Osteocyte (in vitro differentiated cells): ENCODE data around the gene BBS4. TPM values are rescaled to one million over a fixed set of nuclear protein-coding genes. Genes with fewer than 3 reads are reported as not detected.
A peak's percentile ranks its signal among the peaks of the same experiment; 100 is the strongest.

Experiments
- DNase-seq: peaks from one replicate; pipeline ENCODE4 v3.0.0; 2021; ENCODE audit warnings: mixed read lengths; ENCODE audit not compliant: unreplicated experiment; ENCODE audit errors: extremely low spot score
- H3K27ac Mint-ChIP-seq: one replicate; pipeline ENCODE4 v1.8.0; 2021; ENCODE audit warnings: mild to moderate bottlenecking, mixed read lengths; ENCODE audit not compliant: unreplicated experiment
- H3K27me3 Mint-ChIP-seq: one replicate; pipeline ENCODE4 v1.8.0; 2021; ENCODE audit warnings: mixed read lengths; ENCODE audit not compliant: unreplicated experiment
- H3K36me3 Mint-ChIP-seq: one replicate; pipeline ENCODE4 v1.8.0; 2021; ENCODE audit warnings: mixed read lengths; ENCODE audit not compliant: unreplicated experiment
- H3K4me1 Mint-ChIP-seq: one replicate; pipeline ENCODE4 v1.8.0; 2021; ENCODE audit warnings: mixed read lengths; ENCODE audit not compliant: unreplicated experiment
- H3K4me3 Mint-ChIP-seq: one replicate; pipeline ENCODE4 v1.8.0; 2021; ENCODE audit warnings: mild to moderate bottlenecking, moderate library complexity, mixed read lengths; ENCODE audit not compliant: unreplicated experiment
- H3K9me3 Mint-ChIP-seq: one replicate; pipeline ENCODE4 v1.8.0; 2021; ENCODE audit warnings: mixed read lengths; ENCODE audit not compliant: unreplicated experiment
- CTCF ChIP-seq: fragments of 200-600 bp; sonication (generic); IDR thresholded peaks from 2 replicates; pipeline ENCODE4 v1.5.0; 2021; ENCODE audit warnings: antibody characterized with exemption, mild to moderate bottlenecking, moderate library complexity
- total RNA-seq: library from RNA; stranded (reverse); gene quantifications from 2 replicates; pipeline ENCODE4 v1.2.1, GENCODE V29; 2021

Gene BBS4
- total RNA-seq, 1 donor from 2014 or later, result 24.7 TPM

- no peak overlapping the region for H3K27ac Mint-ChIP-seq
- no peak for DNase-seq
These were observed 84.8 kb downstream of the BBS4 start for GRCh38 chr15:72770673-72771328.

GRCh38 chr15:72771329-72771725, 85.3 kb downstream of the BBS4 start:
- Mint-ChIP-seq H3K4me1 (no peaks in the 10 kb centered on the region), H3K36me3 (peaks cover 48% of the 10 kb centered on the region), H3K9me3 (peaks cover 16% of the 10 kb centered on the region), H3K27ac (no peak overlapping the region), H3K4me3 (no peak overlapping the region), H3K27me3 (no peaks in the 10 kb centered on the region)
- no peak for DNase-seq
- TF ChIP-seq CTCF, result no peak

More at GRCh38 chr15:72770673-72771328, 84.8 kb downstream of the BBS4 start:
- Mint-ChIP-seq H3K9me3 (peaks cover 16% of the 10 kb centered on the region), H3K4me3 (no peak overlapping the region), H3K36me3 (peaks cover 52% of the 10 kb centered on the region), H3K27me3 (no peaks in the 10 kb centered on the region), H3K4me1 (no peaks in the 10 kb centered on the region)
- TF ChIP-seq CTCF, result peak; percentile 17

- no peak overlapping the region for H3K4me3 Mint-ChIP-seq
- peaks cover 2% of the 10 kb centered on the region for H3K4me1 Mint-ChIP-seq
- DNase-seq, result no peak
- no peaks in the 10 kb centered on the region for H3K27me3 Mint-ChIP-seq
- no peak for TF ChIP-seq CTCF
- no peaks in the 10 kb centered on the region for H3K9me3 Mint-ChIP-seq
- H3K27ac Mint-ChIP-seq, result no peak overlapping the region
- peaks cover 25% of the 10 kb centered on the region for H3K36me3 Mint-ChIP-seq
These were observed 88.8 kb downstream of the BBS4 start for GRCh38 chr15:72774696-72775383.

- Mint-ChIP-seq H3K9me3 (no peaks in the 10 kb centered on the region), H3K4me1 (peaks cover 16% of the 10 kb centered on the region), H3K4me3 (no peak overlapping the region), H3K27me3 (no peaks in the 10 kb centered on the region), H3K36me3 (peaks cover 12% of the 10 kb centered on the region), H3K27ac (no peak overlapping the region)
- no peak for TF ChIP-seq CTCF
- DNase-seq, result no peak
These were observed 92.8 kb downstream of the BBS4 start for GRCh38 chr15:72778796-72779195.

- no peak for TF ChIP-seq CTCF
- Mint-ChIP-seq H3K4me3 (peak overlapping the region; percentile 44), H3K27ac (no peak overlapping the region), H3K9me3 (no peaks in the 10 kb centered on the region), H3K36me3 (peaks cover 12% of the 10 kb centered on the region), H3K27me3 (no peaks in the 10 kb centered on the region), H3K4me1 (peaks cover 26% of the 10 kb centered on the region)
- DNase-seq, result no peak
These were observed 95.6 kb downstream of the BBS4 start for GRCh38 chr15:72781631-72782030.
